ACC112 (cell line): ENCODE results near the gene STX12.
"Not testable (repeated sequence)": the region's sequence is repeated elsewhere in the genome, so short reads cannot be mapped to it uniquely, and the experiment has no call there.

Experiments used
- H2AFZ ChIP-seq: fragments of 200-600 bp; sonication (generic); one replicate; pipeline ENCODE4 v1.6.0; 2017; ENCODE audit warnings: antibody characterized with exemption, low read length; ENCODE audit not compliant: unreplicated experiment
- H3K27ac ChIP-seq: fragments of 200-600 bp; sonication (generic); 2 replicates; pipeline ENCODE4 v1.5.1; 2014; ENCODE audit warnings: low read depth, mild to moderate bottlenecking, antibody characterized with exemption, low read length, moderate library complexity
- H3K27me3 ChIP-seq: fragments of 200-600 bp; sonication (generic); 2 replicates; pipeline ENCODE4 v1.6.1; 2014; ENCODE audit warnings: mild to moderate bottlenecking, antibody characterized with exemption, low read length, moderate library complexity, mixed read lengths; ENCODE audit not compliant: insufficient read depth
- H3K36me3 ChIP-seq: fragments of 200-600 bp; sonication (generic); 2 replicates; pipeline ENCODE4 v1.6.1; 2016; ENCODE audit warnings: mild to moderate bottlenecking, antibody characterized with exemption, low read length, moderate library complexity, mixed read lengths; ENCODE audit not compliant: insufficient read depth
- H3K4me1 ChIP-seq: fragments of 200-600 bp; sonication (generic); one replicate; pipeline ENCODE4 v1.6.1; 2016; ENCODE audit warnings: low read length, mixed read lengths; ENCODE audit not compliant: insufficient read depth, unreplicated experiment, control insufficient read depth
- H3K4me3 ChIP-seq: fragments of 200-600 bp; sonication (generic); 2 replicates; pipeline ENCODE4 v1.5.1; 2014; ENCODE audit warnings: mild to moderate bottlenecking, low read depth, low read length
- H3K79me2 ChIP-seq: fragments of 200-600 bp; sonication (generic); one replicate; pipeline ENCODE4 v1.6.0; 2016; ENCODE audit warnings: low read length; ENCODE audit not compliant: control insufficient read depth, unreplicated experiment, insufficient read depth

STX12 gene

GRCh38 chr1:27868932-27869718 lies 96.1 kb downstream of the STX12 start:
- Histone ChIP-seq H3K4me1 (peaks cover 4% of the 10 kb centered on the region), H3K79me2 (peaks cover 9% of the 10 kb centered on the region), H3K4me3 (no peak overlapping the region), H3K27ac (no peak overlapping the region), H3K36me3 (no peaks in the 10 kb centered on the region), H3K27me3 (no peaks in the 10 kb centered on the region), H2AFZ (no peak overlapping the region)

GRCh38 chr1:27869719-27870085 lies 96.7 kb downstream of the STX12 start:
- no peak overlapping the region for H3K4me3 ChIP-seq
- no peak overlapping the region for H3K27ac ChIP-seq
- no peak overlapping the region for H2AFZ ChIP-seq
- peaks cover 13% of the 10 kb centered on the region for H3K79me2 ChIP-seq
- H3K36me3 ChIP-seq, result no peaks in the 10 kb centered on the region
- peaks cover 3% of the 10 kb centered on the region for H3K4me1 ChIP-seq
- no peaks in the 10 kb centered on the region for H3K27me3 ChIP-seq

GRCh38 chr1:27871076-27871475 lies 98.1 kb downstream of the STX12 start:
- peaks cover 15% of the 10 kb centered on the region for H3K79me2 ChIP-seq
- not testable (repeated sequence) for H3K36me3 ChIP-seq, H3K4me1 ChIP-seq, H3K27ac ChIP-seq, H3K27me3 ChIP-seq, H3K4me3 ChIP-seq, H2AFZ ChIP-seq

- no peaks in the 10 kb centered on the region for H3K27me3 ChIP-seq
- peak within 1 kb of the TSS; percentile 53 for H2AFZ ChIP-seq
- H3K36me3 ChIP-seq, result no peaks in the 10 kb centered on the region; the same call in 1 of the 2 replicates
- H3K4me1 ChIP-seq, result peaks cover 6% of the 10 kb centered on the region
- H3K27ac ChIP-seq, result peak within 1 kb of the TSS; percentile 15; the same call in 1 of the 2 replicates
- peaks cover 17% of the 10 kb centered on the region for H3K79me2 ChIP-seq
- peak within 1 kb of the TSS; percentile 94 for H3K4me3 ChIP-seq
Observed at GRCh38 chr1:27872059-27872801, 99.2 kb downstream of the STX12 start, which contains the start of gene THEMIS2. TSS of gene THEMIS2 (plus strand) at chr1:27872544. CDS start at chr1:27872572, 28 bp downstream.

- no peaks in the 10 kb centered on the region for H3K27me3 ChIP-seq
- peak overlapping the region; percentile 94 for H3K4me3 ChIP-seq
- peaks cover 6% of the 10 kb centered on the region for H3K4me1 ChIP-seq
- no peaks in the 10 kb centered on the region; the same call in 1 of the 2 replicates for H3K36me3 ChIP-seq
- H3K27ac ChIP-seq, result peak overlapping the region; percentile 15; the same call in 1 of the 2 replicates
- peaks cover 17% of the 10 kb centered on the region for H3K79me2 ChIP-seq
- H2AFZ ChIP-seq, result peak overlapping the region; percentile 52
Observed at GRCh38 chr1:27872802-27873551, 100.0 kb downstream of the STX12 start.

GRCh38 chr1:27873671-27874384 lies 100.8 kb downstream of the STX12 start:
- peaks cover 6% of the 10 kb centered on the region for H3K4me1 ChIP-seq
- H3K27ac ChIP-seq, result peak overlapping the region; percentile 71; the same call in 1 of the 2 replicates
- H3K27me3 ChIP-seq, result no peaks in the 10 kb centered on the region
- peak overlapping the region; percentile 94 for H3K4me3 ChIP-seq
- H2AFZ ChIP-seq, result no peak overlapping the region
- H3K79me2 ChIP-seq, result peaks cover 17% of the 10 kb centered on the region
- H3K36me3 ChIP-seq, result no peaks in the 10 kb centered on the region; the same call in 1 of the 2 replicates
